ENCODE data around the gene FAM210B.
A peak's percentile ranks its signal among the peaks of the same experiment; 100 is the strongest.

Gene FAM210B

GRCh38 chr20:56373942-56374341 is 15.2 kb downstream of the FAM210B start:
- no peak for TF ChIP-seq GATA3 (IDR thresholded peaks at IDR 0.05; ENCODE audit: low read depth, low read length)
- TF ChIP-seq GATA2 (IDR thresholded peaks at IDR 0.05; ENCODE audit: low read depth, low read length) = no peak

- TF ChIP-seq GATA2 (IDR thresholded peaks at IDR 0.05; ENCODE audit: low read depth, low read length) = no peak
- no peak for TF ChIP-seq GATA3 (IDR thresholded peaks at IDR 0.05; ENCODE audit: low read depth, low read length)
Measured at GRCh38 chr20:56376331-56376730, 17.6 kb downstream of the FAM210B start.

- TF ChIP-seq GATA2 (IDR thresholded peaks at IDR 0.05; ENCODE audit: low read depth, low read length) (no peak), GATA3 (IDR thresholded peaks at IDR 0.05; ENCODE audit: low read depth, low read length) (no peak)
Measured at GRCh38 chr20:56378386-56378785, 19.6 kb downstream of the FAM210B start.

- TF ChIP-seq GATA2 (IDR thresholded peaks at IDR 0.05; ENCODE audit: low read depth, low read length) (no peak), GATA3 (IDR thresholded peaks at IDR 0.05; ENCODE audit: low read depth, low read length) (no peak)
Measured at GRCh38 chr20:56380375-56380774, 21.6 kb downstream of the FAM210B start.

GRCh38 chr20:56381501-56381900 is 22.7 kb downstream of the FAM210B start:
- TF ChIP-seq GATA2 (IDR thresholded peaks at IDR 0.05; ENCODE audit: low read depth, low read length) (no peak), GATA3 (IDR thresholded peaks at IDR 0.05; ENCODE audit: low read depth, low read length) (no peak)

- TF ChIP-seq GATA2 (IDR thresholded peaks at IDR 0.05; ENCODE audit: low read depth, low read length) = no peak
- no peak for TF ChIP-seq GATA3 (IDR thresholded peaks at IDR 0.05; ENCODE audit: low read depth, low read length)
Measured at GRCh38 chr20:56382696-56383095, 23.9 kb downstream of the FAM210B start.

GRCh38 chr20:56383334-56383733 is 24.6 kb downstream of the FAM210B start:
- TF ChIP-seq GATA3 (IDR thresholded peaks at IDR 0.05; ENCODE audit: low read depth, low read length) (no peak), GATA2 (IDR thresholded peaks at IDR 0.05; ENCODE audit: low read depth, low read length) (no peak)

GRCh38 chr20:56385130-56385529 is 26.4 kb downstream of the FAM210B start:
- TF ChIP-seq GATA2 (IDR thresholded peaks at IDR 0.05; ENCODE audit: low read depth, low read length) (no peak), GATA3 (IDR thresholded peaks at IDR 0.05; ENCODE audit: low read depth, low read length) (no peak)

- no peak for TF ChIP-seq GATA3 (IDR thresholded peaks at IDR 0.05; ENCODE audit: low read depth, low read length)
- no peak for TF ChIP-seq GATA2 (IDR thresholded peaks at IDR 0.05; ENCODE audit: low read depth, low read length)
Measured at GRCh38 chr20:56386219-56386618, 27.4 kb downstream of the FAM210B start.

GRCh38 chr20:56388882-56389281 is 30.1 kb downstream of the FAM210B start:
- TF ChIP-seq GATA3 (IDR thresholded peaks at IDR 0.05; ENCODE audit: low read depth, low read length) (no peak), GATA2 (IDR thresholded peaks at IDR 0.05; ENCODE audit: low read depth, low read length) (no peak)

GRCh38 chr20:56389807-56390206 is 31.0 kb downstream of the FAM210B start:
- TF ChIP-seq GATA3 (IDR thresholded peaks at IDR 0.05; ENCODE audit: low read depth, low read length) = no peak

GRCh38 chr20:56391037-56391436 is 32.3 kb downstream of the FAM210B start:
- TF ChIP-seq GATA3 (IDR thresholded peaks at IDR 0.05; ENCODE audit: low read depth, low read length) (no peak), GATA2 (IDR thresholded peaks at IDR 0.05; ENCODE audit: low read depth, low read length) (no peak)

- TF ChIP-seq GATA3 (IDR thresholded peaks at IDR 0.05; ENCODE audit: low read depth, low read length) = no peak
- no peak for TF ChIP-seq GATA2 (IDR thresholded peaks at IDR 0.05; ENCODE audit: low read depth, low read length)
Measured at GRCh38 chr20:56391596-56392131, 32.9 kb downstream of the FAM210B start.

GRCh38 chr20:56392132-56392880 is 33.5 kb downstream of the FAM210B start, which contains the start of the genes AURKA and CSTF1:
TSS of gene AURKA (minus strand) at chr20:56392215. CDS start at chr20:56388197, 4,018 bp downstream.
TSS of gene CSTF1 (plus strand) at chr20:56392645. CDS start at chr20:56395553, 2,908 bp downstream.
- TF ChIP-seq GATA3 (IDR thresholded peaks at IDR 0.05; ENCODE audit: low read depth, low read length) (no peak), GATA2 (IDR thresholded peaks at IDR 0.05; ENCODE audit: low read depth, low read length) (peak; percentile 56)

- TF ChIP-seq GATA2 (IDR thresholded peaks at IDR 0.05; ENCODE audit: low read depth, low read length) (no peak), GATA3 (IDR thresholded peaks at IDR 0.05; ENCODE audit: low read depth, low read length) (no peak)
Measured at GRCh38 chr20:56392881-56393482, 34.2 kb downstream of the FAM210B start.

Data from SH-SY5Y (cell line).